ENCODE results near the gene REPS2.

Gene REPS2

GRCh38 chrX:16979226-16979625 lies 32.8 kb downstream of the REPS2 start:
- Mint-ChIP-seq H3K27me3 (no peaks in the 10 kb centered on the region), H3K9me3 (no peaks in the 10 kb centered on the region), H3K27ac (no peak overlapping the region), H3K36me3 (ENCODE audit: low read depth) (no peaks in the 10 kb centered on the region), H3K4me1 (ENCODE audit: low read depth) (no peaks in the 10 kb centered on the region), H3K4me3 (no peak overlapping the region)

GRCh38 chrX:16981209-16981608 lies 34.8 kb downstream of the REPS2 start:
- no peaks in the 10 kb centered on the region for H3K9me3 Mint-ChIP-seq
- no peaks in the 10 kb centered on the region for H3K36me3 Mint-ChIP-seq (ENCODE audit: low read depth)
- no peaks in the 10 kb centered on the region for H3K27me3 Mint-ChIP-seq
- H3K27ac Mint-ChIP-seq, result no peak overlapping the region
- no peaks in the 10 kb centered on the region for H3K4me1 Mint-ChIP-seq (ENCODE audit: low read depth)
- H3K4me3 Mint-ChIP-seq, result no peak overlapping the region

- Mint-ChIP-seq H3K4me1 (ENCODE audit: low read depth) (no peaks in the 10 kb centered on the region), H3K36me3 (ENCODE audit: low read depth) (no peaks in the 10 kb centered on the region), H3K9me3 (no peaks in the 10 kb centered on the region), H3K4me3 (no peak overlapping the region), H3K27me3 (no peaks in the 10 kb centered on the region), H3K27ac (no peak overlapping the region)
Observed at GRCh38 chrX:16981980-16982379, 35.5 kb downstream of the REPS2 start.

GRCh38 chrX:16983051-16983450 lies 36.6 kb downstream of the REPS2 start:
- H3K9me3 Mint-ChIP-seq, result no peaks in the 10 kb centered on the region
- no peak overlapping the region for H3K27ac Mint-ChIP-seq
- no peaks in the 10 kb centered on the region for H3K27me3 Mint-ChIP-seq
- H3K4me3 Mint-ChIP-seq, result no peak overlapping the region
- H3K4me1 Mint-ChIP-seq (ENCODE audit: low read depth), result no peaks in the 10 kb centered on the region
- no peaks in the 10 kb centered on the region for H3K36me3 Mint-ChIP-seq (ENCODE audit: low read depth)

GRCh38 chrX:16985286-16985685 lies 38.8 kb downstream of the REPS2 start:
- H3K4me3 Mint-ChIP-seq, result no peak overlapping the region
- no peaks in the 10 kb centered on the region for H3K9me3 Mint-ChIP-seq
- H3K4me1 Mint-ChIP-seq (ENCODE audit: low read depth), result no peaks in the 10 kb centered on the region
- H3K27me3 Mint-ChIP-seq, result peaks cover 3% of the 10 kb centered on the region
- H3K36me3 Mint-ChIP-seq (ENCODE audit: low read depth), result no peaks in the 10 kb centered on the region
- no peak overlapping the region for H3K27ac Mint-ChIP-seq

GRCh38 chrX:16986169-16986568 lies 39.7 kb downstream of the REPS2 start:
- no peaks in the 10 kb centered on the region for H3K4me1 Mint-ChIP-seq (ENCODE audit: low read depth)
- H3K27me3 Mint-ChIP-seq, result peaks cover 3% of the 10 kb centered on the region
- H3K4me3 Mint-ChIP-seq, result no peak overlapping the region
- H3K27ac Mint-ChIP-seq, result no peak overlapping the region
- no peaks in the 10 kb centered on the region for H3K36me3 Mint-ChIP-seq (ENCODE audit: low read depth)
- H3K9me3 Mint-ChIP-seq, result no peaks in the 10 kb centered on the region

- H3K27me3 Mint-ChIP-seq, result peaks cover 3% of the 10 kb centered on the region
- H3K27ac Mint-ChIP-seq, result no peak overlapping the region
- no peak overlapping the region for H3K4me3 Mint-ChIP-seq
- H3K36me3 Mint-ChIP-seq (ENCODE audit: low read depth), result no peaks in the 10 kb centered on the region
- no peaks in the 10 kb centered on the region for H3K9me3 Mint-ChIP-seq
- H3K4me1 Mint-ChIP-seq (ENCODE audit: low read depth), result no peaks in the 10 kb centered on the region
Observed at GRCh38 chrX:16989750-16990149, 43.3 kb downstream of the REPS2 start.

GRCh38 chrX:16990839-16991238 lies 44.4 kb downstream of the REPS2 start:
- Mint-ChIP-seq H3K4me1 (ENCODE audit: low read depth) (no peaks in the 10 kb centered on the region), H3K9me3 (no peaks in the 10 kb centered on the region), H3K36me3 (ENCODE audit: low read depth) (no peaks in the 10 kb centered on the region), H3K27ac (no peak overlapping the region), H3K4me3 (no peak overlapping the region), H3K27me3 (peaks cover 3% of the 10 kb centered on the region)

- no peaks in the 10 kb centered on the region for H3K36me3 Mint-ChIP-seq (ENCODE audit: low read depth)
- no peaks in the 10 kb centered on the region for H3K9me3 Mint-ChIP-seq
- H3K27me3 Mint-ChIP-seq, result peaks cover 3% of the 10 kb centered on the region
- no peaks in the 10 kb centered on the region for H3K4me1 Mint-ChIP-seq (ENCODE audit: low read depth)
- no peak overlapping the region for H3K4me3 Mint-ChIP-seq
- H3K27ac Mint-ChIP-seq, result no peak overlapping the region
Observed at GRCh38 chrX:16992445-16992844, 46.0 kb downstream of the REPS2 start.

GRCh38 chrX:16992951-16993350 lies 46.5 kb downstream of the REPS2 start:
- H3K27me3 Mint-ChIP-seq, result peaks cover 3% of the 10 kb centered on the region
- no peak overlapping the region for H3K27ac Mint-ChIP-seq
- H3K4me3 Mint-ChIP-seq, result no peak overlapping the region
- no peaks in the 10 kb centered on the region for H3K9me3 Mint-ChIP-seq
- no peaks in the 10 kb centered on the region for H3K36me3 Mint-ChIP-seq (ENCODE audit: low read depth)
- H3K4me1 Mint-ChIP-seq (ENCODE audit: low read depth), result no peaks in the 10 kb centered on the region

- no peaks in the 10 kb centered on the region for H3K4me1 Mint-ChIP-seq (ENCODE audit: low read depth)
- no peaks in the 10 kb centered on the region for H3K36me3 Mint-ChIP-seq (ENCODE audit: low read depth)
Observed at GRCh38 chrX:16993791-16994318, 47.4 kb downstream of the REPS2 start.

GRCh38 chrX:16994736-16995135 lies 48.3 kb downstream of the REPS2 start:
- Mint-ChIP-seq H3K9me3 (no peaks in the 10 kb centered on the region), H3K27ac (no peak overlapping the region), H3K4me1 (ENCODE audit: low read depth) (no peaks in the 10 kb centered on the region), H3K27me3 (peaks cover 3% of the 10 kb centered on the region), H3K36me3 (ENCODE audit: low read depth) (no peaks in the 10 kb centered on the region), H3K4me3 (no peak overlapping the region)

More at GRCh38 chrX:16993791-16994318, 47.4 kb downstream of the REPS2 start:
- Mint-ChIP-seq H3K9me3 (no peaks in the 10 kb centered on the region), H3K27me3 (peaks cover 3% of the 10 kb centered on the region), H3K27ac (no peak overlapping the region), H3K4me3 (no peak overlapping the region)

GRCh38 chrX:16997313-16997712 lies 50.9 kb downstream of the REPS2 start:
- Mint-ChIP-seq H3K27me3 (no peaks in the 10 kb centered on the region), H3K4me3 (no peak overlapping the region), H3K4me1 (ENCODE audit: low read depth) (no peaks in the 10 kb centered on the region), H3K9me3 (no peaks in the 10 kb centered on the region), H3K36me3 (ENCODE audit: low read depth) (no peaks in the 10 kb centered on the region), H3K27ac (no peak overlapping the region)

- Mint-ChIP-seq H3K27me3 (no peaks in the 10 kb centered on the region), H3K36me3 (ENCODE audit: low read depth) (no peaks in the 10 kb centered on the region), H3K4me1 (ENCODE audit: low read depth) (peaks cover 6% of the 10 kb centered on the region), H3K9me3 (no peaks in the 10 kb centered on the region), H3K4me3 (no peak overlapping the region), H3K27ac (no peak overlapping the region)
Observed at GRCh38 chrX:16999275-16999674, 52.8 kb downstream of the REPS2 start.

GRCh38 chrX:17000751-17001150 lies 54.3 kb downstream of the REPS2 start:
- Mint-ChIP-seq H3K27me3 (no peaks in the 10 kb centered on the region), H3K27ac (no peak overlapping the region), H3K9me3 (no peaks in the 10 kb centered on the region), H3K4me3 (no peak overlapping the region), H3K36me3 (ENCODE audit: low read depth) (no peaks in the 10 kb centered on the region), H3K4me1 (ENCODE audit: low read depth) (peaks cover 6% of the 10 kb centered on the region)

GRCh38 chrX:17005712-17006368 lies 59.4 kb downstream of the REPS2 start:
- Mint-ChIP-seq H3K9me3 (no peaks in the 10 kb centered on the region), H3K4me1 (ENCODE audit: low read depth) (peaks cover 6% of the 10 kb centered on the region), H3K4me3 (no peak overlapping the region), H3K27me3 (no peaks in the 10 kb centered on the region), H3K27ac (no peak overlapping the region), H3K36me3 (ENCODE audit: low read depth) (no peaks in the 10 kb centered on the region)

All from stimulated activated naive CD8-positive, alpha-beta T cell treated with anti-CD3 and anti-CD28 coated beads, Interleukin-15, Interleukin-2, amounts not matched to agents 100 ng/mL and 50 ng/mL, for 24 hours (primary cell).